Measurements from ENCODE around the gene ABLIM1.

GRCh38 chr10:114646426-114646825, 11.6 kb downstream of the ABLIM1 start:
- TF ChIP-seq CTCF (IDR thresholded peaks at IDR 0.05) (no peak), ZFX (IDR thresholded peaks at IDR 0.05; ENCODE audit: borderline replicate concordance) (no peak)

Measured in 22Rv1 (cell line).